Panc1 (cell line): Measurements from ENCODE around the gene PARP2.

ENCODE experiments used
- POLR2AphosphoS5 ChIP-seq: IDR thresholded peaks from 2 replicates; pipeline ENCODE4 v1.6.1; 2012; ENCODE audit warnings: mild to moderate bottlenecking, low read depth, low read length, moderate library complexity
- TF ChIP-seq, protein P1 (sequence below): fragments of 450-650 bp; IDR thresholded peaks from 2 replicates; pipeline ENCODE4 v1.5.1; 2017; ENCODE audit warnings: mild to moderate bottlenecking
- TF ChIP-seq, protein P2 (sequence below), 2 experiments: IDR thresholded peaks; 2 replicates each; pipeline ENCODE4 v1.6.1; 2011 to 2012; ENCODE audit warnings: low read depth in 2 of 2, control low read depth in 1 of 2, low read length in 1 of 2, mild to moderate bottlenecking in 1 of 2, moderate library complexity in 1 of 2; ENCODE audit not compliant: insufficient read depth in 1 of 2

DNA sequence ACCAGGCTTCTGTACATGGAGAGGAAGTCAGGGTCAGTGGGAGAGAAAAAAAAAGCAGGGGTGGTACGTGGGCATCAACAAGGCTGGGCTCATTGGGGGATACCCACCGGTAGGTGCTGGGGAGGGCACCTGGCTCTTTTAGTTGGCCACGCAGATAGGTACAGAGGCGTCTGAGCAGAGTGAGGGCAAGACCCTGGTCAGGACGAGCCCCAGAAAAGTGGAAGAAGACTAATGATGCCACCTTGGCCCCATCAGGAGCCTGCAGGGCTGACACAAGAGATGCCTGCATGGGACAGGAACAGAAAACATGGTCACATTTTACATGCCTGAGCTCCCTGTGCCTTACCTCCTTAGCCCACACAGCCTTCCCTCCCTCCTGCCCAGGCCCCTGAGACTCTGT, 40.2 kb downstream of the PARP2 start:
- TF ChIP-seq, protein P1, sequence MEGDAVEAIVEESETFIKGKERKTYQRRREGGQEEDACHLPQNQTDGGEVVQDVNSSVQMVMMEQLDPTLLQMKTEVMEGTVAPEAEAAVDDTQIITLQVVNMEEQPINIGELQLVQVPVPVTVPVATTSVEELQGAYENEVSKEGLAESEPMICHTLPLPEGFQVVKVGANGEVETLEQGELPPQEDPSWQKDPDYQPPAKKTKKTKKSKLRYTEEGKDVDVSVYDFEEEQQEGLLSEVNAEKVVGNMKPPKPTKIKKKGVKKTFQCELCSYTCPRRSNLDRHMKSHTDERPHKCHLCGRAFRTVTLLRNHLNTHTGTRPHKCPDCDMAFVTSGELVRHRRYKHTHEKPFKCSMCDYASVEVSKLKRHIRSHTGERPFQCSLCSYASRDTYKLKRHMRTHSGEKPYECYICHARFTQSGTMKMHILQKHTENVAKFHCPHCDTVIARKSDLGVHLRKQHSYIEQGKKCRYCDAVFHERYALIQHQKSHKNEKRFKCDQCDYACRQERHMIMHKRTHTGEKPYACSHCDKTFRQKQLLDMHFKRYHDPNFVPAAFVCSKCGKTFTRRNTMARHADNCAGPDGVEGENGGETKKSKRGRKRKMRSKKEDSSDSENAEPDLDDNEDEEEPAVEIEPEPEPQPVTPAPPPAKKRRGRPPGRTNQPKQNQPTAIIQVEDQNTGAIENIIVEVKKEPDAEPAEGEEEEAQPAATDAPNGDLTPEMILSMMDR, result no peak
- TF ChIP-seq POLR2AphosphoS5, result no peak
- TF ChIP-seq, protein P2, sequence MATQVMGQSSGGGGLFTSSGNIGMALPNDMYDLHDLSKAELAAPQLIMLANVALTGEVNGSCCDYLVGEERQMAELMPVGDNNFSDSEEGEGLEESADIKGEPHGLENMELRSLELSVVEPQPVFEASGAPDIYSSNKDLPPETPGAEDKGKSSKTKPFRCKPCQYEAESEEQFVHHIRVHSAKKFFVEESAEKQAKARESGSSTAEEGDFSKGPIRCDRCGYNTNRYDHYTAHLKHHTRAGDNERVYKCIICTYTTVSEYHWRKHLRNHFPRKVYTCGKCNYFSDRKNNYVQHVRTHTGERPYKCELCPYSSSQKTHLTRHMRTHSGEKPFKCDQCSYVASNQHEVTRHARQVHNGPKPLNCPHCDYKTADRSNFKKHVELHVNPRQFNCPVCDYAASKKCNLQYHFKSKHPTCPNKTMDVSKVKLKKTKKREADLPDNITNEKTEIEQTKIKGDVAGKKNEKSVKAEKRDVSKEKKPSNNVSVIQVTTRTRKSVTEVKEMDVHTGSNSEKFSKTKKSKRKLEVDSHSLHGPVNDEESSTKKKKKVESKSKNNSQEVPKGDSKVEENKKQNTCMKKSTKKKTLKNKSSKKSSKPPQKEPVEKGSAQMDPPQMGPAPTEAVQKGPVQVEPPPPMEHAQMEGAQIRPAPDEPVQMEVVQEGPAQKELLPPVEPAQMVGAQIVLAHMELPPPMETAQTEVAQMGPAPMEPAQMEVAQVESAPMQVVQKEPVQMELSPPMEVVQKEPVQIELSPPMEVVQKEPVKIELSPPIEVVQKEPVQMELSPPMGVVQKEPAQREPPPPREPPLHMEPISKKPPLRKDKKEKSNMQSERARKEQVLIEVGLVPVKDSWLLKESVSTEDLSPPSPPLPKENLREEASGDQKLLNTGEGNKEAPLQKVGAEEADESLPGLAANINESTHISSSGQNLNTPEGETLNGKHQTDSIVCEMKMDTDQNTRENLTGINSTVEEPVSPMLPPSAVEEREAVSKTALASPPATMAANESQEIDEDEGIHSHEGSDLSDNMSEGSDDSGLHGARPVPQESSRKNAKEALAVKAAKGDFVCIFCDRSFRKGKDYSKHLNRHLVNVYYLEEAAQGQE (IDR thresholded peaks at IDR 0.05; ENCODE audit: insufficient read depth in 1 of 2, low read depth in 2 of 2, low read length in 1 of 2), result no peak
